Adipocyte (in vitro differentiated cells): ENCODE results near the gene PRR29.
"Not testable (repeated sequence)": the region's sequence is repeated elsewhere in the genome, so short reads cannot be mapped to it uniquely, and the experiment has no call there.

Source experiments
- DNase-seq: peaks from one replicate; pipeline ENCODE4 v3.0.0-alpha.2; 2015; ENCODE audit warnings: low read depth
- H3K27me3 ChIP-seq: replicated peaks from 2 replicates; pipeline ENCODE4 v1.7.0; 2013; ENCODE audit warnings: mild to moderate bottlenecking, low read length, moderate library complexity; ENCODE audit not compliant: control insufficient read depth, insufficient read depth
- H3K36me3 ChIP-seq: 2 replicates; pipeline ENCODE4 v1.7.0; 2013; ENCODE audit warnings: low read length, mild to moderate bottlenecking, moderate library complexity; ENCODE audit not compliant: control insufficient read depth, insufficient read depth, severe bottlenecking
- H3K4me1 ChIP-seq: 2 replicates; pipeline ENCODE4 v1.7.0; 2013; ENCODE audit warnings: mild to moderate bottlenecking, low read length, moderate library complexity; ENCODE audit not compliant: control insufficient read depth, insufficient read depth
- H3K4me3 ChIP-seq: 2 replicates; pipeline ENCODE4 v1.7.0; 2013; ENCODE audit warnings: mild to moderate bottlenecking, low read length, moderate library complexity
- H3K9ac ChIP-seq: 2 replicates; pipeline ENCODE4 v1.7.0; 2013; ENCODE audit warnings: mild to moderate bottlenecking, low read length, moderate library complexity
- H3K9me3 ChIP-seq: 2 replicates; pipeline ENCODE4 v1.7.0; 2013; ENCODE audit warnings: mild to moderate bottlenecking, low read length, moderate library complexity; ENCODE audit not compliant: control insufficient read depth

PRR29 gene

DNA sequence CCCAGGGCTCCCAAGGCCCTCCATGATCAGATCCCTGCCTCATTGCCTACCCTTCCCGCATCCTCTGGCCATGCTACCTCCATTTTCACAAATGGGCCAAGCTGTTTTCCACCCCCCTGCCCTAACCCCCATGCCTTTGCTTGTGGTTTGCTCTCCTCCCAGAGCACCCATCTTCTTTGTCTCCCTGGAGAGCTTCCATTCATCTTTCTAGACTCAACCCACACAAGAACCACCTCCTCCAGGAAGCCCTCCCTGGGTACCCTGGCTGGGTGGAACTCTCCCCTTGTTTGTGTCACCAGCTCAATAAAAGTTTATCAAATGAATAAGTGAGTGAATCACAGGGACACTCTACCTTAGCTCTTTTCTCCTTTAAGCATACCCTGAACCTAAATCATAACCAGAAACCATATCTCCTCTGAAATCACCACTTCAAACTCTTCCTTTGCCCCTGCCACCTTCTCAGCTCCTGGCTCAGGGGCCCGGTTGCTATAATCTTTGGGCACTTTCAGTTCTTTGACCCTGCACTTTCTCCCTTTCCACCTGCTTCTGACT lies 22.5 kb upstream of the PRR29 start:
- Histone ChIP-seq H3K9me3 (no peaks in the 10 kb centered on the region), H3K9ac (no peak overlapping the region), H3K4me1 (peaks cover 17% of the 10 kb centered on the region), H3K4me3 (no peak overlapping the region), H3K27me3 (no peaks in the 10 kb centered on the region), H3K36me3 (no peaks in the 10 kb centered on the region)
- no peak for DNase-seq

GRCh38 chr17:63976702-63977101 lies 21.4 kb upstream of the PRR29 start:
- H3K9me3 ChIP-seq, result peaks cover 2% of the 10 kb centered on the region
- no peak overlapping the region for H3K9ac ChIP-seq
- no peaks in the 10 kb centered on the region for H3K27me3 ChIP-seq
- no peak overlapping the region for H3K4me3 ChIP-seq
- peaks cover 20% of the 10 kb centered on the region for H3K4me1 ChIP-seq
- DNase-seq, result no peak
- no peaks in the 10 kb centered on the region for H3K36me3 ChIP-seq

DNA sequence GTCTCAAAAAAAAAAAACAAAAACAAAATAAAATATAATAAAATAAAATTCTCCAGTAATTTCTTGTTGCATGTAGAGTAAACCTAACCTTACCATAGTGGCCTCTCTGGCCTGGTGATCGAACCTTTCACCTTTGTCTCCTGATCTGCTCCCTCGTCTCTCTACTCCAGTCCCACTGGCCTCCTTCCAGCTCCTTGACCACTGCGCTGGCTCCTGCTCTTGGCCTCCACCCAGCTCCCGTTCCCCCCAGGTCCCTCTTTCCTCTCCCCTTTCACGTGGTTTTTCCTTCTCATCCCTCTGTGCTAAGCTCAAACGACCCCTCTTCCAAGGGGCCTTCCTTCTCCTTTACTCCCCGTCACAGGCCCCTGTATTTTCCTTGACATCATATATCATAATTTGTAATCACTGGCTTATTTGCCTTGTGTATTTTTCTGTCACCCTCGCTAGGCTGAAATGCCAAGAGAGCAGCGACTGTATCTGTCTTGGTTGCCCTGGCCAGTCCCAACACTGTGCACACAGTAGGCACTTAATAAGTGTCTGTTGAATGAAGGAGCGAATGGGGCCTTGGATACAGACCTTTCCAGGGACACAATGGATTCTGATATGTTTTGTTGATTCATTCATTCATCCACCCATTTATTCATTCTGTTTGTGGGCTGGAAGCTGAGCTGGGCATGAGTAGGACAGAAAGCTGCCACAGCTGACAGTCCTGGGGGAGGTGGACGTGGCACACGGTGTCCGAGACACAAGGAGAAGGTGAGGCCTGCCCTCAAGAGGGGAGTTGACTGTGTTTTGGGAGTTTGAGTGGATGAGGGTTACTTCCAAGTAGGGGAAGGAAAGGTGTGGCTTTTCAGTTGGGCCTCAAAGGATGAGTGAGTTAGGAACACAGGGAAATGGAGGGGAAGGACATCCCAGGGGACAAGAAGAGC lies 19.6 kb upstream of the PRR29 start:
- no peak overlapping the region for H3K9ac ChIP-seq
- no peaks in the 10 kb centered on the region for H3K36me3 ChIP-seq
- peaks cover 5% of the 10 kb centered on the region for H3K9me3 ChIP-seq
- no peak overlapping the region for H3K4me3 ChIP-seq
- peaks cover 20% of the 10 kb centered on the region for H3K4me1 ChIP-seq
- no peak for DNase-seq
- H3K27me3 ChIP-seq, result no peaks in the 10 kb centered on the region

DNA sequence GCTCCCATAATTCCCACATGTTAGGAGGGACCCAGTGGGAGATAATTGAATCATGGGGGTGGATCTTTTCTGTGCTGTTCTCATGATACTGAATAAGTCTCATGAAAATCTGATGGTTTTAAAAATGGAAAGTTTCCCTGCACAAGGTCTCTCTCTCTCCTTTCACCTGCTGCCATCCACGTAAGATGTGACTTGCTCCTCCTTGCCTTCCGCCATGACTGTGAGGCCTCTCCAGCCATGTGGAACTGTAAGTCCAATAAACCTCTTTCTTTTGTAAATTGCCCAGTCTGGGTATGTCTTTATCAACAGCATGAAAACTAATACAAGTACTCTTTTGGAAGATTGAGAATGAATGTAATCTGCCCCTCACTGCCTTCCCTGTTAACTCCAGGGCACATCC lies 15.5 kb upstream of the PRR29 start:
- H3K36me3 ChIP-seq, H3K9me3 ChIP-seq, DNase-seq, H3K9ac ChIP-seq, H3K4me3 ChIP-seq, H3K27me3 ChIP-seq: not testable (repeated sequence)
- H3K4me1 ChIP-seq, result peaks cover 31% of the 10 kb centered on the region

- H3K4me1 ChIP-seq, result peaks cover 31% of the 10 kb centered on the region
- H3K9ac ChIP-seq, result no peak overlapping the region
- no peaks in the 10 kb centered on the region for H3K36me3 ChIP-seq
- no peak overlapping the region for H3K4me3 ChIP-seq
- H3K27me3 ChIP-seq, result no peaks in the 10 kb centered on the region
- no peak for DNase-seq
- peaks cover 5% of the 10 kb centered on the region for H3K9me3 ChIP-seq
These were observed 14.8 kb upstream of the PRR29 start for GRCh38 chr17:63983320-63983719.

- Histone ChIP-seq H3K4me1 (peaks cover 31% of the 10 kb centered on the region), H3K4me3 (no peak overlapping the region), H3K27me3 (peaks cover 4% of the 10 kb centered on the region), H3K36me3 (no peaks in the 10 kb centered on the region), H3K9ac (peak overlapping the region; percentile 28), H3K9me3 (peaks cover 5% of the 10 kb centered on the region)
- peak; percentile 63 for DNase-seq
These were observed 13.9 kb upstream of the PRR29 start for GRCh38 chr17:63984236-63984635.

GRCh38 chr17:63984651-63985386 lies 13.3 kb upstream of the PRR29 start:
- DNase-seq, result peak; percentile 91
- Histone ChIP-seq H3K4me3 (no peak overlapping the region), H3K36me3 (no peaks in the 10 kb centered on the region), H3K9ac (no peak overlapping the region), H3K9me3 (peaks cover 5% of the 10 kb centered on the region), H3K27me3 (peaks cover 10% of the 10 kb centered on the region), H3K4me1 (peaks cover 31% of the 10 kb centered on the region)

- Histone ChIP-seq H3K9ac (no peak overlapping the region), H3K36me3 (no peaks in the 10 kb centered on the region), H3K4me3 (no peak overlapping the region), H3K9me3 (peaks cover 5% of the 10 kb centered on the region), H3K4me1 (peaks cover 25% of the 10 kb centered on the region), H3K27me3 (peaks cover 15% of the 10 kb centered on the region)
- DNase-seq, result no peak
These were observed 12.6 kb upstream of the PRR29 start for GRCh38 chr17:63985387-63986140.

DNA sequence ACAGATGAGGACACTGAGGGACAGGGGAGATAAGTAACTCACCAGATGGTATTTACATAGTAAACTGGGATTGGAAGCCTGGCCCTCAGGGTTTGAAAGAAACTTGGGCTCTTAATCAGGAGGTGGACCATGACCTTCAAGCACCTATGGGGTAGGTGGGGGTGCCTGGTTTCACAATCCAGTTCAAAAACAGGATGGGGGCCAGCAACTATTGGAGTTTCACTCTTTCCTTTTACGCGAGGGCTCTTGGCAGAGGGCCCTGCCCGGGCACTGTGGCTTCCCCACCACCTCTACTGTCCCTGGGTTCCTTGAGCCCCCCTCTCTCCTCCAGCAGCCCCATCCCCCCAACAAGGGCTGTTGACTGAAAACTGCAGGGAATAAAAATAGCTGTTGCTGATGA lies 11.3 kb upstream of the PRR29 start:
- Histone ChIP-seq H3K9ac (no peak overlapping the region), H3K9me3 (peaks cover 3% of the 10 kb centered on the region), H3K27me3 (peaks cover 23% of the 10 kb centered on the region), H3K36me3 (no peaks in the 10 kb centered on the region), H3K4me1 (peaks cover 22% of the 10 kb centered on the region), H3K4me3 (no peak overlapping the region)
- no peak for DNase-seq

GRCh38 chr17:63987221-63988126 lies 10.7 kb upstream of the PRR29 start:
- Histone ChIP-seq H3K9me3 (no peaks in the 10 kb centered on the region), H3K4me1 (peaks cover 22% of the 10 kb centered on the region), H3K27me3 (peaks cover 29% of the 10 kb centered on the region), H3K9ac (no peak overlapping the region), H3K4me3 (no peak overlapping the region), H3K36me3 (no peaks in the 10 kb centered on the region)
- DNase-seq, result no peak
